HG03159 (cell line): ENCODE data around the gene CENPX.

ENCODE experiments used
- ATAC-seq: cut with Tn5 transposase; IDR thresholded peaks from one replicate; pipeline ENCODE4 v1.9.1; 2021; ENCODE audit warnings: mild to moderate bottlenecking, moderate library complexity; ENCODE audit not compliant: unreplicated experiment

CENPX gene

GRCh38 chr17:82013772-82014321 is 8.8 kb downstream of the CENPX start:
- ATAC-seq, result no peak

GRCh38 chr17:82013341-82013740 is 9.3 kb downstream of the CENPX start:
- no peak for ATAC-seq

GRCh38 chr17:82012640-82013295 is 9.9 kb downstream of the CENPX start:
- no peak for ATAC-seq

DNA sequence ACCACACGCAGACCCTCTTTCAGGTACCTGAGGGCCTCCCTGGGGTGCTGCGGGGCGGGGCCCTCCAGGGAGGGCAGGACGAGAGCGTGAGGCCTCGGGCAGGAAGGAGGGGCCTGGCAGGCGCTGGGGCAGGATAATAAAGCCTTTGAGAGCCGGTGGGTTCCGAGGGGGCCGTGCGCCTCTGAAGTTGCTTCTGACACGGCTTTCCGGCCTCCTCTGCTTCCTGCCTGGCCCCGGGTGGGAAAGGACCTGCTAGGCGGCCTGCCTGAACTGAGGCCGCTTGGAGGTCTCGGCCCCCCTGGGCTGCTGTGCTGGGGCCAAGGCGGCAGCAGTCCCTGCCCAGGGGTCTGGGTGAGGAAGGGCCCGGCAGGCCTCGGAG is 10.4 kb downstream of the CENPX start:
- ATAC-seq, result no peak

DNA sequence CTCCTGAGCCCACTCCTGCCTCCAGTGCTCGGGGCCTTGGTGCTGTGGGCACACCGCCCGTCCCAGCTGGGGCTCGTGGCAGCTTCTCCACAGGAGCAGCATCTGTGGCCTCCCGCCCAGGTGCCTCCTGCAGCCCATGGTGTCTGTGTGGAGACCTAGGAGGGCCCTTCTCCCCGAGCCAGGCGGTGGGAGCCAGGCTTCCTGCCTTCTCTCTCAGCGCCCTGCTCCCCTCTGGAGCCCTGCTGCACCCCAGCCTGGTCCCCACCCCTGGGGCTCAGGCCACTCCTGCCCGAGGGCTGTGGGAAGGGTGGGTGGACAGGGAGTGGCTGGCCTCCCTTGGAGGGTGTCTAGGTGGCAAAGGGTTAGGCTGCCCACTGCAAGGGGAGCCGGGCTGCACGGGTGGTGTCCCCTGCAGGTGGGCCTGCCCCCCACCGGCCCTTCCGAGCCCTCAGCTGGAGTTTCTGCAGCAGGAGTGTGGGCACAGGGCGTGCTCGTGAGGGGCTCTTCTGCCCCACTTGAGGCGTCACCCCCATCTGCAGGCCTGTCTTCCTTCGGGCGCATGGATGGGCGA is 11.0 kb downstream of the CENPX start:
- ATAC-seq, result no peak

- no peak for ATAC-seq
Observed at GRCh38 chr17:82010575-82011525, 11.8 kb downstream of the CENPX start.

DNA sequence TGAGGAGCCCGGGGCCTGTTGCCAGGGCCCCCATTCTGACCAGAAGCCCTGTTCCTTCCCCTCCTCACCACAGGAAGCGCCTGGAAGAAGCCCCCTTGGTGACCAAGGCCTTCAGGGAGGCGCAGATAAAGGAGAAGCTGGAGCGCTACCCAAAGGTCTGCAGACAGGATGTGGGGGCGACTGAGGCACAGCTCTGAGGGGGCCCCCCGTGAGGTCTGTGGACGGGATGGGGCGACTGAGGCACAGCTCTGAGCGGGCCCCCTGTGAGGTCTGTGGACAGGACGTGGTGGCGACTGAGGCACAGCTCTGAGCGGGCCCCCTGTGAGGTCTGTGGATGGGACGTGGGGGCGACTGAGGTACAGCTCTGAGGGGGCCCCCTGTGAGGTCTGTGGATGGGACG is 13.3 kb downstream of the CENPX start:
- no peak for ATAC-seq

- ATAC-seq, result no peak
Observed at GRCh38 chr17:82008941-82009405, 13.7 kb downstream of the CENPX start.

DNA sequence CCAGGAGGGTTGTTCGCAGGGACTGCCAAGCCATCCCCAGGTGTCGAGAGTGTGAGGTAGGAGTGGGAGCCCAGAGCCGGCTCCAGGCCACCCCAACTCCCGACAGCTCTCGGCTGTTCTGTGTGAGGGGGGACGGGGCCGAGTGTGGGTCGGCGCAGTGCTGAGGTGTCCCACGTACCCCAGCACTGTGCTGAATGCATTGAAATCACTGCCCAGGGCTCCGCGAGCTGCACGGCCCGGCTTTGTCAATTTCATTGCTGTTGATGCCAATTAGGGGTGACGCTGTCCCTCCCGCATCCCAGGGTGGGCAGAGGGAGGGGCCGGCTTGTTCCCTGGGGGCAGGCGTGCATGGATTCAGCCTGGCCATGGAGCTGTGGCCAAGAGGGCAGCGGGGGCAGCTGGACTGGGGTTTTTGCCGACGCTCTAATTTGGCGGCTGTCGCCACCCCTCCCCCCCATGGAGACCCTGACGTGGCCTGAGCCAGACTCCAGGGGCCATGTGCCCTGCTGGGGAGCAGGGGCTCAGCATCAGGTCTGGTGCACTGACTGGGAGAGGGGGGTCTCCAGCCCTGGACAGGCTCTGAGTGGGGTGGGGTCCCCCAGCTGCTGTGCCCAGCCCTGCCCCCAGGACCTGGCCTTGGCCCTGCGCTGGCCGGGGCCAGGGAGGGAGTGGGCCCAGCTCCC is 14.3 kb downstream of the CENPX start:
- no peak for ATAC-seq

DNA sequence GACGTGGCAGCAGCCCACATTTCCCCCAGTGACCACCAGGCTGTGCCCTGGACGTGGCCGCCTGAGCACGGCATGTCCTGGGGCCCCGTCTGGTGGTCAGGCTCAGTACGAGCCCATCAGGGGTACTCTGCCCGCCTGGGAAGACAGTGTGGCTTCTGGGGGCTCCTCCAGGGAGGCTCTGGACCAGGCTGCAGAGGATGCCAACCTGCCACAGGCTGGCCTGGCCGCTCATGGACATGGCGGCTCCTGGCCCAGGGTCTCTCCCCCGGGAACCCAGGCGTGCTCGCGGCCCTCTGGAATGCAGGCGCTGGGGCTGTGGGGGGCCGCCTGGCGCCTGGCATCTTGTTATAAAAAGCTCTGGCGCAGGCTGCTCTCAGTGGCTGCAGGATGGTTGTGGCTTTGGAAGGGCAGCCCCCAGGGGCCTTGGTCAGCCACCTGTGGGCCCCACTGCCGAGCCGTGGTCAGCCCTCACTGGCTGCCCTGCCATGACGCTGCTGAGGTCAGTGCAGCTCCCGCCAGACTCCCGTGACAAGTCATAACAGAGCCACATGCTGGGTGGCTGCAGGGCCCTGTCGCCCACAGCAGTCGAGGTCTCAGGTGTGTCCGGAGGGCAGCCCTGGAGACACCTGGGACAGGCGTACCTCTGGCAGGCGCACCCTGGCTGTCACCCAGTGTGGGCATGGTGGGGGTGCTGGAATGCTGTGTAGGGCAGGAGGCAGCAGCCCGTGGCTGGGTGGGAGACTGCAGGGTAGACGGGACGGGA is 15.0 kb downstream of the CENPX start:
- ATAC-seq, result no peak

- ATAC-seq, result no peak
Observed at GRCh38 chr17:82007228-82007494, 15.5 kb downstream of the CENPX start.

GRCh38 chr17:82006468-82007227 is 16.0 kb downstream of the CENPX start:
- ATAC-seq, result no peak

DNA sequence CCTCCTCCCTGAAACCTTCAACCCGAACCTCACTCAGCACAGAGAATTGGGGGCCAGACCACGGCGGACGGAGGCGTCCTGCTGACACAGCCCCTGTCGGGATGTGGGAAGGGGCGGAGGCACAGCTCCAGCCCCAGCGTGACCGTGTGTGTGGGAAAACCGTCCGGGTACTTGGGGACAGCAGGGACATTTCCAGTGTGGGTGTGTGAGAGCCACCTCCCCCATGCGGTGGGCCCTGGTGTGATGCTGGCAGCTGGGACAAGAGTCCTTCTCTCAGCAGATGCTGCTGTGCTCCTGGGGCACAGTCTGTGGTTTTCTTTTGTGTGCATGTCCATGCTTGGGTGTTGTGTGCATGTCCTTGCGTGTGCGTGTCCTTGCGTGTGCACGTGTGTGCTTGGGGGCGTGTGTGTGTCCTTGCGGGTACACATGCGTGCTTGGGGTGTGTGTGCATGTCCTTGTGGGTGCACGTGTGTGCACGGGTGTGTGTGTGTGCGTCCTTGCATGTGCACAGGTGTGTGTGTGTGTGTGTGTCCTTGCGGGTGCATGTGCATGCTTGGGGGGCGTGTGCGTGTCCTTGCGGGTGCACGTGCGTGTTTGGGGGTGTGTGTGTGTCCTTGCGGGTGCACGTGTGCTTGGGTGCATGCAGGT is 16.9 kb downstream of the CENPX start:
- no peak for ATAC-seq

DNA sequence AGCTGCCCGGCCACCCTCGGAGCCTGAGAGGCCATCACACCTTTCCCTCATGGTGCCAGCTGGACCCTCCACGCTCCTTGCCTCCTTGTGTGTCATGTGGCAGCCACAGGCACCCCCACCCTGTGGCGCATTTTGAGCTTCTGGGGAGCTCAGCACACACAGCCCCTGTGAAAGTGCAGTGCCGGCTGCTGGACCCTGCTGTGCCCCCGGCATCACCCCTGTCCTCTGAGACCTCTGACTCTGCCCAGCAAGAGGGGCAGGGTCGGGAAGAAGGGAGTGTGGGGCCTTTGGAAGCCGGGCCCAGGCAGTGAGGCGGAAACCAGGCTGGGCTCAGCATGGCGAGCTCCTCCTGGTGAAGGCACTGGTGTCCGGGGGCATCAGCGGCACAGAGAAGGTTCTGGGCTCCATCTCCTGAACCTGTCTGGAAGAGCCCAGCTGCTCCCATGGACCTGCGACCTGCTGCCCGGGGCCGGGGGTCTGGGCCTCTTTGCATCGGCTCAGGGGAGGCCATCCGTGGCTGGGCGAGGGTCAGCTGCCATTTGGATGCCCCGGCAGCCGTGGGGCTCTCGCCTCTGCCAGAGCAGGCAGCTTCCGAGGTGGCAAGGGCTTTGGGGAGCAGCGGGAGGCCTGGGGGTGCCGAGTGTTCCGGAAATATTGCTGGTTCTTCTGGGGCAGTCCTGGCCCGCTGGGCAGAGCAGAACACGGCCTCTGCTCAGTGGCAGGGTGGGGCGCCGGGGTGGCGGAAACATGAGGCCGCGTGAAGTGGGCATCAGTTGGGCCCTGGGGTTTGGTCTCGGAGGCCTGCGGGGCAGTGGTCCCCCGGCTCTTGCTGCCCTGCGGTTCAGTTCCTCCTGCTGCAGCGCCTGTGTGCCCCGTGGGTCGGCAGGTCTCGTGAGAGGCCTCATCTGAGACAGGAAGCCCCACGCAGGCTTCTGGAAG is 17.9 kb downstream of the CENPX start:
- no peak for ATAC-seq

- no peak for ATAC-seq
Observed at GRCh38 chr17:82003411-82004381, 19.0 kb downstream of the CENPX start.

GRCh38 chr17:82001571-82002056 is 21.1 kb downstream of the CENPX start:
- ATAC-seq, result no peak
